ENCODE data around the gene SPEF1.

SPEF1 gene

GRCh38 chr20:3728354-3728753 lies 52.9 kb downstream of the SPEF1 start:
- DNase-seq = no peak
